ENCODE results near the gene TRAF3IP1.

The TRAF3IP1 gene

GRCh38 chr2:238448031-238448955 lies 128.0 kb downstream of the TRAF3IP1 start:
- no peak for DNase-seq (ENCODE audit: low read depth, low spot score)

- no peak for DNase-seq (ENCODE audit: low read depth, low spot score)
Measured at GRCh38 chr2:238449241-238449640, 128.9 kb downstream of the TRAF3IP1 start.

DNA sequence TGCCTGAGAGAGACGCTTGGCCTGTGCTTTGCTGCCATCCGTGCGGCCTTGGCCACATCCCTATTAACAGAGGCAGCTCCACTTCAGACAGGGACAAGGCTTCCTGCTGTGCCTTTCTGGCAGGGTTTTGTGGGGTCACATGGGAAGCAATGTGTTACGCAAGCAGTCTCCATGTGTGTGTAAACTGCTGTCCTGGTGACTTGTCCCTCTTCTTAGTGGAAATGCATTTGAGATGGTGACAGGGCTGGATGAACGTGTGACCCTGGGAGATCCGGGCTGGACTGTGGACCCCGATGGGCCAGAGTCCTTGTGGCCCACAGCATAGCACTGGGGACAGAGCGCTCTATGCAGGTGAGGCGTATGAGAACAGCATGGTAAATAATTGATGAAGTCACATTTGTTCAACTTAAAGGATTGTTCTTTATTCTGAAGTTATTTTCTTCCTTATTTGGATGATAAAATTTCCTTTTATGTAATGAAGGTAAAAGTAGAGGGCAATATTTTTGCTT lies 129.6 kb downstream of the TRAF3IP1 start:
- no peak for DNase-seq (ENCODE audit: low read depth, low spot score)

DNA sequence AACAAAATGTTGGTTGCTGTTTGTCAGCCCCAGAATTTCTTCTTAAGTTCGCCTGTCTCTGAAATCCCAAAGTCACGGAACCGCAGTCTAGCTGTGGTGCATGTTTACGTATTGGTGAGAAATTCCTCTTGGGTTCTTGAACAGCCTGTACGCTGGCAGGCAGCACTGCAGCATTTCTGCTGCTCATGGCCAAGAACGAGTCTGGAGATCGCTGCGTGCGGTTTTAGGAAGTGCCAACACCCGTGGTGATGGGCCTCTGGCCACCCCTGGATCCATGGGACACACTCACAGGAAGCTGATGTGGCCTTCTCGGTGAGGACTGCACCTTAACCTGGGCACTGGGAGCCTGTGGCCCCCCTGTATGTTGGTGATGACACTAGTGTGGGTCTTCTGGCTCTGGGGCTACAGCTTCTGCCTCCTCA lies 130.1 kb downstream of the TRAF3IP1 start:
- no peak for DNase-seq (ENCODE audit: low read depth, low spot score)
